Erythroblast (primary cell): ENCODE data around the gene PROX2.

Source experiments
- GATA1 ChIP-seq: IDR thresholded peaks from 2 replicates; pipeline ENCODE4 v1.6.1; 2011; ENCODE audit warnings: low read depth, mild to moderate bottlenecking, control low read depth, low read length, moderate library complexity
- POLR2A ChIP-seq: IDR thresholded peaks from 2 replicates; pipeline ENCODE4 v1.6.1; 2011; ENCODE audit warnings: mild to moderate bottlenecking, low read length

DNA sequence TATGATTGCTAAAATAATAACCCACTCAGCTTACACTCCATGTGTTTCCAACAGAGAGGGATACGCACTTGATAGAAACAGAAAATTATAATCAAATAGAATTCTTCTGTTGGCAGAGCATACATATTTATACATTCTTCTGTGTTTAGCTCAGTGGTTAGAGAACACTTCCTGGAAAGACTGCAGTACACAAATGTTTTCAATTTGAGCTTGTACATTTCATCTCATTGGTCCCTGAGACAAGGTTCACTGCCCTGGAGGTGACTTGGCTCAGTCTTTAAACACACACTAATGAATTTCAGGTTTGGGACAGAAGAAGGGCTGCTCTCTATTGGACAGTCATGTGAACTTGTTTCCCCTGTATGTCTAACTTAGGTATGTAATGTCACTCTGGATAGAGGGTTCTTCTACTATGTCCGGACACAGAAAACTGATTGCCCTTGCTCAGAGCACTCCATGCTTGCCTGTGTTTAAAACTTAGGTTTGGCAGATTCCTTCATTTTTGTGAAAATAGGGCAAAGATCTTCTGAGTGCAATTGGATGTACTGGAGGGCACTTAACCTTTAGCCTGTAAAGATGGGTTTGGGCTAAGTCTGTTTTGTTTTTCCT, 22.9 kb downstream of the PROX2 start:
- TF ChIP-seq POLR2A (no peak), GATA1 (no peak)
